GM21381 (cell line): Measurements from ENCODE around the gene CCDC40.
A peak's percentile ranks its signal among the peaks of the same experiment; 100 is the strongest.

ENCODE experiments used
- ATAC-seq: cut with Tn5 transposase; IDR thresholded peaks from one replicate; pipeline ENCODE4 v1.9.1; 2021; ENCODE audit warnings: mild to moderate bottlenecking, moderate library complexity; ENCODE audit not compliant: unreplicated experiment

Gene CCDC40

DNA sequence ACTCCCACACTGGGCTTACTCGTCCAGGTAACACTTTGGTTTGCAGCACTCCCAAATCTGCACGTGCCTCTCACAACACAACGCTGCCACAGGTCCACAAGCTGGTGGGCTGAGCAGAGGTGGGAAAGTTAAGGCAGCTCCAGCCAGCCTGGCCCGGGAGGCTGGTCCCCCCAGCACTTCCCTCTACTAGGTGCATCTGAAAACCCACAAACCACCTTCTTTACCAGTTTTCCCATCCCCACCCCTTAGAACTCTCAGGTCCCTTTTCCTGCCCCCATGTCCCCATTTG lies 63.5 kb downstream of the CCDC40 start:
- ATAC-seq, result no peak

DNA sequence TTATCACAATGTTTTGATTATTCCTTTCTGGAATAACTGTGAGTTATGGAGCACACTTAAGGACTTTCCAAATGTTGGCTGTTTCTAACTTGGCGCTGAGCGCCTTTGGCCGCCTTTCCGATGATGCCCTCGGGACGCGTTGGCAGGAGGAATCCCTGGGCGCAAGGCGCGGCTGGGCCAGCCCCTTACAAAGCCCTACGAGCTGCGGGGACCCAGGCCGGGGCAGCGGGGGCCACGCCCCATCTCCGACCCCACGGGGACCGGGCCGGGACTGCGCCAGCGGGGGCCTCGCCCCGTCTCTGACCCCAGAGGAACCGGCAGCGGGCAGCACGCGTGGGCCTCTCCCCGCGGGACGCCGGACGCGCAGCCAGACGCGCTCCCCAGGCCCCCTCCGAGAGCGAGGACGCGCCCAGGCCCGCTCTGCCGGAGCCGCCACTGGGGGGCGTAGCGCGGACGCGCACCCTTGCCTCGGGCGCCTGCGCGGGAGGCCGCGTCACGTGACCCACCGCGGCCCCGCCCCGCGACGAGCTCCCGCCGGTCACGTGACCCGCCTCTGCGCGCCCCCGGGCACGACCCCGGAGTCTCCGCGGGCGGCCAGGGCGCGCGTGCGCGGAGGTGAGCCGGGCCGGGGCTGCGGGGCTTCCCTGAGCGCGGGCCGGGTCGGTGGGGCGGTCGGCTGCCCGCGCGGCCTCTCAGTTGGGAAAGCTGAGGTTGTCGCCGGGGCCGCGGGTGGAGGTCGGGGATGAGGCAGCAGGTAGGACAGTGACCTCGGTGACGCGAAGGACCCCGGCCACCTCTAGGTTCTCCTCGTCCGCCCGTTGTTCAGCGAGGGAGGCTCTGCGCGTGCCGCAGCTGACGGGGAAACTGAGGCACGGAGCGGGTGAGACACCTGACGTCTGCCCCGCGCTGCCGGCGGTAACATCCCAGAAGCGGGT lies 64.8 kb downstream of the CCDC40 start, which contains the start of gene GAA:
GAA (plus strand) TSS at position 571 of the 935 bp plus-strand sequence. CDS start 3,006 bp downstream, outside the sequence.
- ATAC-seq, result peak; percentile 71

DNA sequence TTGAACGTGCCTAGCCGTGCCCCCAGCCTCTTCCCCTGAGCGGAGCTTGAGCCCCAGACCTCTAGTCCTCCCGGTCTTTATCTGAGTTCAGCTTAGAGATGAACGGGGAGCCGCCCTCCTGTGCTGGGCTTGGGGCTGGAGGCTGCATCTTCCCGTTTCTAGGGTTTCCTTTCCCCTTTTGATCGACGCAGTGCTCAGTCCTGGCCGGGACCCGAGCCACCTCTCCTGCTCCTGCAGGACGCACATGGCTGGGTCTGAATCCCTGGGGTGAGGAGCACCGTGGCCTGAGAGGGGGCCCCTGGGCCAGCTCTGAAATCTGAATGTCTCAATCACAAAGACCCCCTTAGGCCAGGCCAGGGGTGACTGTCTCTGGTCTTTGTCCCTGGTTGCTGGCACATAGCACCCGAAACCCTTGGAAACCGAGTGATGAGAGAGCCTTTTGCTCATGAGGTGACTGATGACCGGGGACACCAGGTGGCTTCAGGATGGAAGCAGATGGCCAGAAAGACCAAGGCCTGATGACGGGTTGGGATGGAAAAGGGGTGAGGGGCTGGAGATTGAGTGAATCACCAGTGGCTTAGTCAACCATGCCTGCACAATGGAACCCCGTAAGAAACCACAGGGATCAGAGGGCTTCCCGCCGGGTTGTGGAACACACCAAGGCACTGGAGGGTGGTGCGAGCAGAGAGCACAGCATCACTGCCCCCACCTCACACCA lies 65.7 kb downstream of the CCDC40 start:
- no peak for ATAC-seq

DNA sequence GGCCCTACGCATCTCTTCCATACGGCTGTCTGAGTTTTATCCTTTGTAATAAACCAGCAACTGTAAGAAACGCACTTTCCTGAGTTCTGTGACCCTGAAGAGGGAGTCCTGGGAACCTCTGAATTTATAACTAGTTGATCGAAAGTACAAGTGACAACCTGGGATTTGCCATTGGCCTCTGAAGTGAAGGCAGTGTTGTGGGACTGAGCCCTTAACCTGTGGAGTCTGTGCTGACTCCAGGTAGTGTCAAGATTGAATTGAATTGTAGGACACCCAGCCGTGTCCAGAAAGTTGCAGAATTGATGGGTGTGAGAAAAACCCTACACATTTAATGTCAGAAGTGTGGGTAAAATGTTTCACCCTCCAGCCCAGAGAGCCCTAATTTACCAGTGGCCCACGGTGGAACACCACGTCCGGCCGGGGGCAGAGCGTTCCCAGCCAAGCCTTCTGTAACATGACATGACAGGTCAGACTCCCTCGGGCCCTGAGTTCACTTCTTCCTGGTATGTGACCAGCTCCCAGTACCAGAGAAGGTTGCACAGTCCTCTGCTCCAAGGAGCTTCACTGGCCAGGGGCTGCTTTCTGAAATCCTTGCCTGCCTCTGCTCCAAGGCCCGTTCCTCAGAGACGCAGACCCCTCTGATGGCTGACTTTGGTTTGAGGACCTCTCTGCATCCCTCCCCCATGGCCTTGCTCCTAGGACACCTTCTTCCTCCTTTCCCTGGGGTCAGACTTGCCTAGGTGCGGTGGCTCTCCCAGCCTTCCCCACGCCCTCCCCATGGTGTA lies 66.4 kb downstream of the CCDC40 start:
- ATAC-seq, result no peak

DNA sequence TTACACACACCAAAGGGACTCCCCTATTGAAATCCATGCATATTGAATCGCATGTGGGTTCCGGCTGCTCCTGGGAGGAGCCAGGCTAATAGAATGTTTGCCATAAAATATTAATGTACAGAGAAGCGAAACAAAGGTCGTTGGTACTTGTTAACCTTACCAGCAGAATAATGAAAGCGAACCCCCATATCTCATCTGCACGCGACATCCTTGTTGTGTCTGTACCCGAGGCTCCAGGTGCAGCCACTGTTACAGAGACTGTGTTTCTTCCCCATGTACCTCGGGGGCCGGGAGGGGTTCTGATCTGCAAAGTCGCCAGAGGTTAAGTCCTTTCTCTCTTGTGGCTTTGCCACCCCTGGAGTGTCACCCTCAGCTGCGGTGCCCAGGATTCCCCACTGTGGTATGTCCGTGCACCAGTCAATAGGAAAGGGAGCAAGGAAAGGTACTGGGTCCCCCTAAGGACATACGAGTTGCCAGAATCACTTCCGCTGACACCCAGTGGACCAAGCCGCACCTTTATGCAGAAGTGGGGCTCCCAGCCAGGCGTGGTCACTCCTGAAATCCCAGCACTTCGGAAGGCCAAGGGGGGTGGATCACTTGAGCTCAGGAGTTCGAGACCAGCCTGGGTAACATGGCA lies 67.1 kb downstream of the CCDC40 start:
- ATAC-seq, result no peak

- no peak for ATAC-seq
Observed at GRCh38 chr17:80104321-80104955, 68.0 kb downstream of the CCDC40 start.

DNA sequence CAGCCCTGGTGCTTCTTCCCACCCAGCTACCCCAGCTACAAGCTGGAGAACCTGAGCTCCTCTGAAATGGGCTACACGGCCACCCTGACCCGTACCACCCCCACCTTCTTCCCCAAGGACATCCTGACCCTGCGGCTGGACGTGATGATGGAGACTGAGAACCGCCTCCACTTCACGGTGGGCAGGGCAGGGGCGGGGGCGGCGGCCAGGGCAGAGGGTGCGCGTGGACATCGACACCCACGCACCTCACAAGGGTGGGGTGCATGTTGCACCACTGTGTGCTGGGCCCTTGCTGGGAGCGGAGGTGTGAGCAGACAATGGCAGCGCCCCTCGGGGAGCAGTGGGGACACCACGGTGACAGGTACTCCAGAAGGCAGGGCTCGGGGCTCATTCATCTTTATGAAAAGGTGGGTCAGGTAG lies 68.5 kb downstream of the CCDC40 start:
- ATAC-seq, result no peak

GRCh38 chr17:80105762-80106161 lies 69.3 kb downstream of the CCDC40 start:
- no peak for ATAC-seq

GRCh38 chr17:80106176-80106575 lies 69.7 kb downstream of the CCDC40 start:
- no peak for ATAC-seq

GRCh38 chr17:80106751-80107150 lies 70.3 kb downstream of the CCDC40 start:
- ATAC-seq, result no peak

DNA sequence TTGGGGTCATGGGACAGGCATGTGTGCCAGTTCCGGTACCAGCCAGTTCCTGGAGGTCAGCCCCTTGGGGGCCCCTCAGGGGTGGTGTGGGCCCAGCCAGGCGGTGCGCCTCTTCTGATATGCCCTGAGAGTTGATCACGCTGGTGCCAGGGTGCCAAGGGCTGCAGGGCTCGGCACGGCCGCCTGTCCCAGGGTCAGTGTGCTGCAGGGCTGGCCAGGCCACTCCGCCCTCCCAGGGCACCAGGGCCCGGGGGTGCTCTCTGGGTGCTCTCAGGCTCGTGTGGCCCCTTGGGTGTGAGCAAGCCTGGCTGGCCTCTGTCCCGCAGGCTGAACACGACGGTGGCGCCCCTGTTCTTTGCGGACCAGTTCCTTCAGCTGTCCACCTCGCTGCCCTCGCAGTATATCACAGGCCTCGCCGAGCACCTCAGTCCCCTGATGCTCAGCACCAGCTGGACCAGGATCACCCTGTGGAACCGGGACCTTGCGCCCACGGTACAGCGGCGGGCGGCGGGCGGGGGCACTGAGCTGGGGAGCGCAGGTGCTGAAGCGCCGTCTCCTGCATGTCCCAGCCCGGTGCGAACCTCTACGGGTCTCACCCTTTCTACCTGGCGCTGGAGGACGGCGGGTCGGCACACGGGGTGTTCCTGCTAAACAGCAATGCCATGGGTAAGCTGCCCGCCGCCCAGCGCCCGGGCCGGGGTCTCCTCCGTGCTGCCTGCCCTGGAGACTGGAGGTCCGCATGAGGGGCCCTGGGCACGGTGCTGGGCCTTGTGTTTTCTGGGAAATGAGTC lies 71.0 kb downstream of the CCDC40 start:
- ATAC-seq, result no peak

GRCh38 chr17:80108036-80108971 lies 71.9 kb downstream of the CCDC40 start:
- ATAC-seq, result no peak

GRCh38 chr17:80109066-80109660 lies 72.7 kb downstream of the CCDC40 start:
- no peak for ATAC-seq

- ATAC-seq, result no peak
Observed at GRCh38 chr17:80109713-80110446, 73.4 kb downstream of the CCDC40 start.

DNA sequence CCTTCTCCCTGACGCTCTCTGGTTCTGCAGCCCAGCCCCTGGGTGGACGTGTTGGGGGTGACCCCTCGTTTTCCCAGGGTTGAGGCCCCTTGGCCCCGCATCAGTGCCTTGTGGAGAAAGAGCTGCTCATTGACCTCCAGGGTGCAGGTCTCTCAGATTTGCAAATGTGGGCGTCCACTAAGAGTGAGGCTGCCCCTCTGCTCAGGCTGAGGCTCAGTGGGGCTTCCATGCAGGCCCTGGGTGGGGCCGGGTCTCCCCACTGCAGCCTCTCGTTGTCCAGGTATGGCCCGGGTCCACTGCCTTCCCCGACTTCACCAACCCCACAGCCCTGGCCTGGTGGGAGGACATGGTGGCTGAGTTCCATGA lies 74.0 kb downstream of the CCDC40 start:
- no peak for ATAC-seq

DNA sequence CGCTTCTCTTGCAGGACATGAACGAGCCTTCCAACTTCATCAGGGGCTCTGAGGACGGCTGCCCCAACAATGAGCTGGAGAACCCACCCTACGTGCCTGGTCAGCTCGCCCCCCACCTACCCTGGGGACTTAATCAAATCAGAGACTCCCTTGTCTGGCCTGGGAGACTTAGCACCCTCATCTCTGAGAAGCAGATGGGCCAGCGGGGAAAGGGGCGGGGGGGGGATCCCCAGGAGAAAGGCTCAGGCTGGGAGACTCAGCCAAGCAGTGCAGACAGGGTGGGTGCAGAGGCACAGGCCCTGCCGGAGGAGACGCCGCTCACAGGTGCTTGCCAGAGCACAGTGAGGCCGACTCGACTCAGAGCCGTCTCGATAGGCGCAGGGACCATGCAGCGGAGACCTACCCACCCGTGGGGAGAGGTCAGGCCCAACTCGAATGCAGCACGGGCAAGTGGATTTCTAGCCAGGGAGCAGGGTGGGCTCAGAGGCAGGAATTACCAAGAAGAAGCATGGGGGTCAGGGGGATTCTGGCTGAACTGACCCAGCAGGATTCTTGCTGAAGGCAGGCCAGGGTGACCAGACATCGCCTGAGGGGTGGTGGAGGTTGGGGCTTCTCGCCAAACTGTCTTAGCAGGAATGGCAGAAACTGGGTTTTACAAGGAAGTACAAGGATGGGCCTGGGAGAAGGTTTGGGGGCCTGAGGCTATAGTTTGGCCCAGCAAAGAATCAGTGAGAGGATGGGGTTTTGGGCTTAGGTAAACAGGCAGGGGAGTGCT lies 74.7 kb downstream of the CCDC40 start:
- ATAC-seq, result no peak
